HG03060 (cell line): Measurements from ENCODE around the gene RAPGEFL1.
"Not testable (repeated sequence)": the region's sequence is repeated elsewhere in the genome, so short reads cannot be mapped to it uniquely, and the experiment has no call there.

Experiments used
- ATAC-seq: cut with Tn5 transposase; IDR thresholded peaks from one replicate; pipeline ENCODE4 v1.9.1; 2021; ENCODE audit warnings: low read depth, moderate number of reproducible peaks; ENCODE audit not compliant: unreplicated experiment

The RAPGEFL1 gene

GRCh38 chr17:40173091-40173777 is 4.0 kb upstream of the RAPGEFL1 start:
- no peak for ATAC-seq

- ATAC-seq, result no peak
Observed at GRCh38 chr17:40173778-40174135, 3.5 kb upstream of the RAPGEFL1 start.

GRCh38 chr17:40174514-40174913 is 2.8 kb upstream of the RAPGEFL1 start:
- ATAC-seq, result no peak

GRCh38 chr17:40175928-40176753 is 1.1 kb upstream of the RAPGEFL1 start:
- ATAC-seq, result no peak

GRCh38 chr17:40176754-40177110 is 538 bp upstream of the RAPGEFL1 start:
- ATAC-seq, result no peak

- no peak for ATAC-seq
Observed at GRCh38 chr17:40178021-40178601, 841 bp downstream of the RAPGEFL1 start.

GRCh38 chr17:40178660-40179059 is 1.4 kb downstream of the RAPGEFL1 start:
- no peak for ATAC-seq

- no peak for ATAC-seq
Observed at GRCh38 chr17:40179923-40180659, 2.8 kb downstream of the RAPGEFL1 start.

GRCh38 chr17:40180694-40181093 is 3.4 kb downstream of the RAPGEFL1 start:
- ATAC-seq, result no peak

GRCh38 chr17:40181205-40181604 is 3.9 kb downstream of the RAPGEFL1 start:
- no peak for ATAC-seq

GRCh38 chr17:40182606-40183005 is 5.3 kb downstream of the RAPGEFL1 start:
- ATAC-seq, result no peak

- ATAC-seq, result no peak
Observed at GRCh38 chr17:40187238-40187637, 10.0 kb downstream of the RAPGEFL1 start.

- ATAC-seq, result no peak
Observed at GRCh38 chr17:40188694-40189093, 11.4 kb downstream of the RAPGEFL1 start.

GRCh38 chr17:40190197-40191021 is 13.1 kb downstream of the RAPGEFL1 start:
- ATAC-seq, result no peak

GRCh38 chr17:40191237-40192208 is 14.3 kb downstream of the RAPGEFL1 start:
- ATAC-seq, result no peak

GRCh38 chr17:40192961-40193360 is 15.7 kb downstream of the RAPGEFL1 start:
- no peak for ATAC-seq

- no peak for ATAC-seq
Observed at GRCh38 chr17:40194821-40195220, 17.6 kb downstream of the RAPGEFL1 start.

GRCh38 chr17:40197550-40197949 is 20.3 kb downstream of the RAPGEFL1 start:
- ATAC-seq, result no peak

- not testable (repeated sequence) for ATAC-seq
Observed at GRCh38 chr17:40197965-40198456, 20.7 kb downstream of the RAPGEFL1 start.
